ENCODE measurements around the gene ZC3HAV1. TPM values are rescaled to one million over a fixed set of nuclear protein-coding genes. Genes with fewer than 3 reads are reported as not detected.

ZC3HAV1 gene
- polyA plus RNA-seq, 1 of the 3 experiments (the other 2 are of a cell fraction): 11.2 TPM

GRCh38 chr7:139079861-139080260, 29.7 kb downstream of the ZC3HAV1 start:
- Histone ChIP-seq H3K27me3 (ENCODE audit: insufficient read depth) (no peaks in the 10 kb centered on the region), H3K4me1 (ENCODE audit: control insufficient read depth in 1 of 2, insufficient read depth in 2 of 2, low read depth in 1 of 2, low read length in 1 of 2) (peaks cover 0 to 1% of the 10 kb centered on the region in 2 experiments; a peak in 1 of 4 replicates), H3K36me3 (replicated peaks in 1 of 2; ENCODE audit: control insufficient read depth in 1 of 2, insufficient read depth in 2 of 2, low read length in 1 of 2) (peaks cover 44 to 60% of the 10 kb centered on the region in 2 experiments), H3K4me2 (no peak overlapping the region), H3K9me3 (no peaks in the 10 kb centered on the region), H3K79me2 (ENCODE audit: insufficient read depth) (no peaks in the 10 kb centered on the region), H4K20me1 (ENCODE audit: insufficient read depth) (no peaks in the 10 kb centered on the region), H3K9ac (no peak overlapping the region), H3K9me2 (no peaks in the 10 kb centered on the region), H2AFZ (ENCODE audit: low read depth) (no peak overlapping the region), H3K4me3 (ENCODE audit: low read depth in 2 of 2, low read length in 1 of 2) (no peak overlapping the region), H3K27ac (ENCODE audit: low read depth in 2 of 2, low read length in 1 of 2) (no peak overlapping the region), H3F3A (replicated peaks; ENCODE audit: insufficient read depth) (peaks cover 9% of the 10 kb centered on the region)
- 98% methylated on average over 15 of the region's 15 CpGs for WGBS (ENCODE audit: low lambda C conversion rate)
- no peak for DNase-seq
- POLR2A ChIA-PET: no interaction called here
- CTCF ChIA-PET: interaction anchor here (0.6 to 1.4 kb wide), 4 partner anchors 63 to 194 kb away, joined by 3 to 10 read pairs (median 4); no protein-coding TSS in a partner anchor
- no peak for TF ChIP-seq CTCF (IDR thresholded peaks at IDR 0.05)
- TF ChIP-seq, protein P1, sequence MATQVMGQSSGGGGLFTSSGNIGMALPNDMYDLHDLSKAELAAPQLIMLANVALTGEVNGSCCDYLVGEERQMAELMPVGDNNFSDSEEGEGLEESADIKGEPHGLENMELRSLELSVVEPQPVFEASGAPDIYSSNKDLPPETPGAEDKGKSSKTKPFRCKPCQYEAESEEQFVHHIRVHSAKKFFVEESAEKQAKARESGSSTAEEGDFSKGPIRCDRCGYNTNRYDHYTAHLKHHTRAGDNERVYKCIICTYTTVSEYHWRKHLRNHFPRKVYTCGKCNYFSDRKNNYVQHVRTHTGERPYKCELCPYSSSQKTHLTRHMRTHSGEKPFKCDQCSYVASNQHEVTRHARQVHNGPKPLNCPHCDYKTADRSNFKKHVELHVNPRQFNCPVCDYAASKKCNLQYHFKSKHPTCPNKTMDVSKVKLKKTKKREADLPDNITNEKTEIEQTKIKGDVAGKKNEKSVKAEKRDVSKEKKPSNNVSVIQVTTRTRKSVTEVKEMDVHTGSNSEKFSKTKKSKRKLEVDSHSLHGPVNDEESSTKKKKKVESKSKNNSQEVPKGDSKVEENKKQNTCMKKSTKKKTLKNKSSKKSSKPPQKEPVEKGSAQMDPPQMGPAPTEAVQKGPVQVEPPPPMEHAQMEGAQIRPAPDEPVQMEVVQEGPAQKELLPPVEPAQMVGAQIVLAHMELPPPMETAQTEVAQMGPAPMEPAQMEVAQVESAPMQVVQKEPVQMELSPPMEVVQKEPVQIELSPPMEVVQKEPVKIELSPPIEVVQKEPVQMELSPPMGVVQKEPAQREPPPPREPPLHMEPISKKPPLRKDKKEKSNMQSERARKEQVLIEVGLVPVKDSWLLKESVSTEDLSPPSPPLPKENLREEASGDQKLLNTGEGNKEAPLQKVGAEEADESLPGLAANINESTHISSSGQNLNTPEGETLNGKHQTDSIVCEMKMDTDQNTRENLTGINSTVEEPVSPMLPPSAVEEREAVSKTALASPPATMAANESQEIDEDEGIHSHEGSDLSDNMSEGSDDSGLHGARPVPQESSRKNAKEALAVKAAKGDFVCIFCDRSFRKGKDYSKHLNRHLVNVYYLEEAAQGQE (IDR thresholded peaks at IDR 0.05; ENCODE audit: low read depth, low read length): no peak
- no peak for TF ChIP-seq MAX (IDR thresholded peaks at IDR 0.05; ENCODE audit: low read depth)
- TF ChIP-seq NRF1 (IDR thresholded peaks at IDR 0.05; ENCODE audit: low read depth, low read length): no peak
- TF ChIP-seq USF1 (IDR thresholded peaks at IDR 0.05; ENCODE audit: borderline replicate concordance, low read depth): no peak
- no peak for TF ChIP-seq TAF1 (IDR thresholded peaks at IDR 0.05; ENCODE audit: borderline replicate concordance, low read depth, low read length)
- TF ChIP-seq YY1 (IDR thresholded peaks at IDR 0.05; ENCODE audit: low read depth): no peak
- TF ChIP-seq POLR2AphosphoS5 (IDR thresholded peaks at IDR 0.05; ENCODE audit: low read depth, low read length): no peak
- no peak for TF ChIP-seq MEF2A (IDR thresholded peaks at IDR 0.05; ENCODE audit: borderline replicate concordance, low read depth)
- TF ChIP-seq, protein P2, sequence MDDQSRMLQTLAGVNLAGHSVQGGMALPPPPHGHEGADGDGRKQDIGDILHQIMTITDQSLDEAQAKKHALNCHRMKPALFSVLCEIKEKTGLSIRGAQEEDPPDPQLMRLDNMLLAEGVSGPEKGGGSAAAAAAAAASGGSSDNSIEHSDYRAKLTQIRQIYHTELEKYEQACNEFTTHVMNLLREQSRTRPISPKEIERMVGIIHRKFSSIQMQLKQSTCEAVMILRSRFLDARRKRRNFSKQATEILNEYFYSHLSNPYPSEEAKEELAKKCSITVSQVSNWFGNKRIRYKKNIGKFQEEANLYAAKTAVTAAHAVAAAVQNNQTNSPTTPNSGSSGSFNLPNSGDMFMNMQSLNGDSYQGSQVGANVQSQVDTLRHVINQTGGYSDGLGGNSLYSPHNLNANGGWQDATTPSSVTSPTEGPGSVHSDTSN (IDR thresholded peaks at IDR 0.05): no peak
- TF ChIP-seq ELF1 (IDR thresholded peaks at IDR 0.05): no peak
- TF ChIP-seq FOXJ3 (CRISPR knock-in tag; IDR thresholded peaks at IDR 0.05): no peak
- no peak for TF ChIP-seq TEAD4 (IDR thresholded peaks at IDR 0.05; ENCODE audit: borderline replicate concordance, insufficient read depth)
- no peak for TF ChIP-seq JUND (IDR thresholded peaks at IDR 0.05)

Data from SK-N-SH (cell line).